Measurements from ENCODE around the gene YTHDF1. TPM values are rescaled to one million over a fixed set of nuclear protein-coding genes. Genes with fewer than 3 reads are reported as not detected.
"Not testable (repeated sequence)": the region's sequence is repeated elsewhere in the genome, so short reads cannot be mapped to it uniquely, and the experiment has no call there.

The YTHDF1 gene
- total RNA-seq, 1 donor from 2014 or later, result 43.3 TPM

DNA sequence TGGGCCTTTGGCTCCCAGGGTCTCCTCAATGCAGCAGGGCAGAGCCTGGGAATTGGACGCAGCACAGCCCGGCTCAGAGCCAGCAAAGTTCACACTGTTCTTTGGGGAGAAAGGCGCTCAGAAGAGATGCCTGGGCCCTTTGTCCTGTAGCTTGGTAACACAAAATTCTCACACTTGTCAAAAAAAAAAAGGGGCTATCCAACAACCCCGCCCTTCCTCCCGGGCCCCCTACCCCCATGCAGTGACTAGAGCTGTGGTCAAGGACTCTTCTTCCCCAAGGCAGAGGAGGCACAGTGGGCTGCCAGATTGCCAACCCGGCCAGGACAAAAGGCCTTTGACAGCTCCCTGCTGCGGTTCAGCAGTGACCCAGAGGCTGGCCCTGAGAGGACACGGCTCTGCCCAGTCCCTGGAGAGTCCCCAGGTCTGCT is 36.4 kb upstream of the YTHDF1 start:
- Mint-ChIP-seq H3K27me3 (ENCODE audit: unreplicated experiment) (peaks cover 13% of the 10 kb centered on the region), H3K9me3 (ENCODE audit: unreplicated experiment) (peaks cover 15% of the 10 kb centered on the region), H3K36me3 (ENCODE audit: unreplicated experiment) (peaks cover 6% of the 10 kb centered on the region), H3K4me1 (ENCODE audit: low read depth, unreplicated experiment) (peaks cover 43% of the 10 kb centered on the region), H3K27ac (ENCODE audit: unreplicated experiment) (peak overlapping the region; percentile 99), H3K4me3 (ENCODE audit: unreplicated experiment) (peak overlapping the region; percentile 94)
- DNase-seq, result no peak
- TF ChIP-seq, protein P1, sequence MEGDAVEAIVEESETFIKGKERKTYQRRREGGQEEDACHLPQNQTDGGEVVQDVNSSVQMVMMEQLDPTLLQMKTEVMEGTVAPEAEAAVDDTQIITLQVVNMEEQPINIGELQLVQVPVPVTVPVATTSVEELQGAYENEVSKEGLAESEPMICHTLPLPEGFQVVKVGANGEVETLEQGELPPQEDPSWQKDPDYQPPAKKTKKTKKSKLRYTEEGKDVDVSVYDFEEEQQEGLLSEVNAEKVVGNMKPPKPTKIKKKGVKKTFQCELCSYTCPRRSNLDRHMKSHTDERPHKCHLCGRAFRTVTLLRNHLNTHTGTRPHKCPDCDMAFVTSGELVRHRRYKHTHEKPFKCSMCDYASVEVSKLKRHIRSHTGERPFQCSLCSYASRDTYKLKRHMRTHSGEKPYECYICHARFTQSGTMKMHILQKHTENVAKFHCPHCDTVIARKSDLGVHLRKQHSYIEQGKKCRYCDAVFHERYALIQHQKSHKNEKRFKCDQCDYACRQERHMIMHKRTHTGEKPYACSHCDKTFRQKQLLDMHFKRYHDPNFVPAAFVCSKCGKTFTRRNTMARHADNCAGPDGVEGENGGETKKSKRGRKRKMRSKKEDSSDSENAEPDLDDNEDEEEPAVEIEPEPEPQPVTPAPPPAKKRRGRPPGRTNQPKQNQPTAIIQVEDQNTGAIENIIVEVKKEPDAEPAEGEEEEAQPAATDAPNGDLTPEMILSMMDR (IDR thresholded peaks at IDR 0.05; ENCODE audit: partially characterized antibody, unreplicated experiment), result no peak

- peak; percentile 77 for DNase-seq
- peak overlapping the region; percentile 64 for H3K4me3 Mint-ChIP-seq (ENCODE audit: unreplicated experiment)
- not testable (repeated sequence) for H3K27me3 Mint-ChIP-seq (ENCODE audit: unreplicated experiment); H3K36me3 Mint-ChIP-seq (ENCODE audit: unreplicated experiment)
- TF ChIP-seq, protein P1 (IDR thresholded peaks at IDR 0.05; ENCODE audit: partially characterized antibody, unreplicated experiment), result peak; percentile 58
- H3K27ac Mint-ChIP-seq (ENCODE audit: unreplicated experiment), result peak overlapping the region; percentile 48
- H3K4me1 Mint-ChIP-seq (ENCODE audit: low read depth, unreplicated experiment), result peaks cover 37% of the 10 kb centered on the region
- H3K9me3 Mint-ChIP-seq (ENCODE audit: unreplicated experiment), result peaks cover 13% of the 10 kb centered on the region
Measured at GRCh38 chr20:63251350-63251749, 35.4 kb upstream of the YTHDF1 start.

GRCh38 chr20:63249891-63250290 is 34.0 kb upstream of the YTHDF1 start:
- Mint-ChIP-seq H3K4me1 (ENCODE audit: low read depth, unreplicated experiment) (peaks cover 27% of the 10 kb centered on the region), H3K4me3 (ENCODE audit: unreplicated experiment) (no peak overlapping the region), H3K27ac (ENCODE audit: unreplicated experiment) (no peak overlapping the region), H3K36me3 (ENCODE audit: unreplicated experiment) (no peaks in the 10 kb centered on the region), H3K27me3 (ENCODE audit: unreplicated experiment) (peaks cover 12% of the 10 kb centered on the region), H3K9me3 (ENCODE audit: unreplicated experiment) (peaks cover 10% of the 10 kb centered on the region)
- TF ChIP-seq, protein P1 (IDR thresholded peaks at IDR 0.05; ENCODE audit: partially characterized antibody, unreplicated experiment), result no peak
- no peak for DNase-seq

GRCh38 chr20:63248835-63249591 is 33.1 kb upstream of the YTHDF1 start:
- TF ChIP-seq, protein P1 (IDR thresholded peaks at IDR 0.05; ENCODE audit: partially characterized antibody, unreplicated experiment), result no peak
- Mint-ChIP-seq H3K27ac (ENCODE audit: unreplicated experiment) (no peak overlapping the region), H3K4me3 (ENCODE audit: unreplicated experiment) (peak overlapping the region; percentile 69), H3K4me1 (ENCODE audit: low read depth, unreplicated experiment) (peaks cover 27% of the 10 kb centered on the region), H3K27me3 (ENCODE audit: unreplicated experiment) (peaks cover 12% of the 10 kb centered on the region), H3K9me3 (ENCODE audit: unreplicated experiment) (peaks cover 9% of the 10 kb centered on the region), H3K36me3 (ENCODE audit: unreplicated experiment) (no peaks in the 10 kb centered on the region)
- DNase-seq, result no peak

DNA sequence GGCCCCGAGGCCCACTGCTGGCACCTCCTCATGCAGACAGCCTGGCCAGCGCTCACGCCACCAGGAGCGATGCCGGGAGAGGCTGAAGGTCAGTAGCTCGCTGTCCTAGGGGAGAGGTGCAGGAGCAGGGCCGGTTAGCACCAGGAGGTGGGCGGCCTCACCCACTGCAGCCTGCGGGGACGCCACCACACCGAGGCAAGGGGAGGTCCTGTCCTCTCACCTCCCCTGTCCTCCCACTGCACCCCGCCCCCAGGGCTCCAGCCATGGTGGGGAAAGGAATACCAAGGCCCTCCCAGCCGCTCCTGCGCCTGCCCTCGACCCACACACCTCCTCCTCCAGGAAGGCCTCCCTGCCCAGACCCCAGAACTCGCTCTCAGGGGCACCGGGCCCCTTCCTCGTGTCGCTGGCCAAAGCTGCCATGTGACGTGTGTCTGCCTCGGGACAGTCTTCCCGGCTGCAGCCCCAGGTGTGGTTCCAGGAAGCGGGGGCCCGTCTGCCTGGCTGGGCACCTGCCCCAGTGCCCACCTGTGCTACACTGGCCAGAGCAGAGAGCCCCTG is 31.8 kb upstream of the YTHDF1 start:
- TF ChIP-seq, protein P1 (IDR thresholded peaks at IDR 0.05; ENCODE audit: partially characterized antibody, unreplicated experiment), result no peak
- no peaks in the 10 kb centered on the region for H3K36me3 Mint-ChIP-seq (ENCODE audit: unreplicated experiment)
- H3K4me3 Mint-ChIP-seq (ENCODE audit: unreplicated experiment), result no peak overlapping the region
- H3K27me3 Mint-ChIP-seq (ENCODE audit: unreplicated experiment), result peaks cover 9% of the 10 kb centered on the region
- H3K9me3 Mint-ChIP-seq (ENCODE audit: unreplicated experiment), result peaks cover 6% of the 10 kb centered on the region
- DNase-seq, result no peak
- no peak overlapping the region for H3K27ac Mint-ChIP-seq (ENCODE audit: unreplicated experiment)
- peaks cover 28% of the 10 kb centered on the region for H3K4me1 Mint-ChIP-seq (ENCODE audit: low read depth, unreplicated experiment)
